Activated gamma-delta T cell treated with Interleukin-2 at 50 U/mL for 16 hours (primary cell): ENCODE results near the gene EBF3.

Experiments
- DNase-seq: peaks from one replicate; pipeline ENCODE4 v3.0.0-alpha.2; 2020

The EBF3 gene

DNA sequence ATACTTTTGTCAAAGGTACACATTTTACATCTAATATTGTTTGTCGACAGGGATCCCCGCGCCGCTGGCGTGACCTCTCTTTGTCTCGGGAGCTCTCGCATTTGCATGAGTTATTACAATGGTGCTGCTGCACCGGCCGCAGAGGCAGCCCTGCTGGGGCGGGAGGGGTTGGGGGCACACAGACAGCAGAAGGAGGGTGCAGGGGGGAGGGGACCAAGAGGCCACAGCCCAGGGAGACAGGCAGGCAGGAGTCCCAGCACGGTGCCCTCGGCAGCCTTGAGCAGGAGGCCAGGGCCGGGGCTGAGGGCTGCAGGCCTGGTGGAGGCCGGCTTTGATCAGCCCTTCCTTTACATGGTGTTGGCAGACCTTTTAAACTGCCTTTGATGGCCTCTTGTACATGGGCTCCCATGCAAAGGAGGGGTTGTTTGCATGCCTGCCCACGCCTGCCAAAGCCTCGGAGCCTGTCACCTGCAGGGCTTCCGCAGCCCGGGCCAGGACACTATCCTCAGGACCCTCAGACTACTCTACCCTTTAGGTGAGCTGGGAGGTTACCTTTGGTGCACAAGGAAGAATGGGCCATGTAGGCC lies 95.5 kb downstream of the EBF3 start:
- DNase-seq = no peak

DNA sequence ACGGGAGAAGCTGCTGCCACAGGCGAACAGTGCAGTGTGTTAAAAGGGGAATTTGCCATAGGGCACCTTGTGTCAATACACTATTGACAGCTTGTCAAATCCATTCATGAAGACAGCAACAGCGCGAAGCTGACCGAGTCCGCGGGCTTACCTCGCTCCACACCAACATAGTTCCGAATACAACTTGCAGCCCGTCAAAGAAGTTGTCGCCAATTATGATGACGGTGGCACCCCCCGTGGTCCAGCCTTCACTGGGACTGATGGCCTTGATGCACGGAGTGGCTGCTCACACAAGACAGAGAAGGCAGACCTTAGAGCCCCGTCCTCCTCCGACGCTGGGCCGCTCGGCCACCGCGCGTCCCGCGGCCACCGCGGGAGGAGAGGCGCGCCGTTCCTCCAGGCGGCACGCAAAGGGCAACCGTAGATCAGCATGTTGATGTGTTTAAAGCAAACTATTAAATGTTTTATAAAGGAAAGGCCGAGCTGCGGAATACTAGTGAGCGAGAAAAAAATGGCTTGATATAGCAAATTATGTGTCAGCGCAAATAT lies 96.4 kb downstream of the EBF3 start:
- DNase-seq = no peak

DNA sequence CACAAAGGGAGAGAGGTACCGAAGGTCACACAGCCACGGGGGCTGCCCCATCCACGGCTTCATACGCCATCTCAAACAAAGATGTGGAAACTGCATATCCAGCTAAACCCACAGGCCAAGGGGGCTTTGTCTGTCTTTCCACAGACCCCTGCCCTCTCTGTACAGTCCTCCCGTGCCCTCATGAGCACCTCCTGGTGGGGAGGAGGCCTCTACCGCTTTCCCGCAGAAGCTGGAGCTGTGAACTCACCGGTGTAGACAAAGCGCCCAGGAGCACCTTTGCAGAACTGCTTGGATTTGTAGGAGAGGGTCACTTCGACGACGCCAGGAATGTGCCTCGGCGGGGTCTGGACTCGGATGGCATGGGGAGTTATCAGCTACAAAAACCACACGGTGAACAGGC lies 97.2 kb downstream of the EBF3 start:
- no peak for DNase-seq

DNA sequence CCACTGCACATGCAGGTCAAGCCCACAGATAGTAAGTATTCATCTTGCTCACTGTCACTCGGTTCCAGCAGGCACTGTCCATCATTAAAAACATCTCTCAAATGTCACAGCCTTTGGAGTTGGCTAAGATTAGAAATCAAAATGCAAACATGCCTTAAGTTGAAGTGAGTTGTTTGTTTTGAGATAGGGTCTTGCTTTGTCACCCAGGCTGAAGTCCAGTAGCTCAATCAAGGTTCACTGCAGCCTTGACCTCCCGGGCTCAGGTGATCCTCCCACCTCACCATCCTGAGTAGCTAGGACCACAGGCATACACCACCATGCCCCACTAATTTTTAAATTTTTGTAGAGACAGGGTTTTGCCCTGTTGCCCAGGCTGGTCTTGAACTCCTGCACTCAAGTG lies 98.1 kb downstream of the EBF3 start:
- DNase-seq = no peak

DNA sequence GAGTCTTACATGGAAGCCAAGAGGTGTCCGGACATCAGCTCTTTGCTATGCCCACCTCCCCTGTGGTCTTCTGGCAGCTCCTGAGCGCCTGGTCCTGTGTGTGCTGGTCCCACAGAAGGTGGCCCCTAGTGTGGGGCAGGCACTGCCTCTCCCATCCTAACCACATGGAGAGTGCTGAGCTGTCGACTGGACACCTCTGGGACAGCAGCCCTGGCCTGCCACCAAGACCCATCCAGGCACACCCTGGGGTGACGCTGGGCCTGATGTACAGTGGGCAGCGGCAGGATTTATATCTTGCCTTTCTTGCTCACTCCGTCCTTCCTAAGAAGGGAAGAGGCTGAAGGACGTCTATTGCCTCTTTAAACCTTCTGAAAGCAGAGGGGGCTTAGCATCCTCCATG lies 98.7 kb downstream of the EBF3 start:
- no peak for DNase-seq

DNA sequence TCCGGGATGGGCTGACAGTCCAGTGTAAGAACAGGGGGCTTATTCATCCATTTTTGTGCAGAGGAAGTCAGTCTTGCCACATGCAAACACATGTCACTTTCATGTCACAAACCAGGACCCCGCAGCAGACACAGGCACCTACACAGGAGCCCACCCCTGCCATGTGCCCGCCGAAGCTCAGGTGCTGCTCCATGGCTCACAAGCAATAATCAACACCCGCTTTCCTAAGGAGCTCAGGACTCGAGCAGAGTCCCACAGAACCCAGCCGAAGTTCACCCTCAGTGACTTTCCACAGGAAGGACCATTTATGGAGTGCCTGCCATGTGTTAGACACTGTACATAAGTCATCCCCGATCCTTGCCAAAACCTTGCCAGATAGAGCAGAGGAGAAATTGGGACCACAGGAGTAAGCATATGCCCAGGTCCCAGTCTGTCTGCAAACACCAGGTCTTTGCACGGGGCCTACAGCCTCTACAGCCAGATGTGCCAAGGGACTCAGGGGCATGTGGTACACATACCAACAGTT lies 99.4 kb downstream of the EBF3 start:
- no peak for DNase-seq

DNA sequence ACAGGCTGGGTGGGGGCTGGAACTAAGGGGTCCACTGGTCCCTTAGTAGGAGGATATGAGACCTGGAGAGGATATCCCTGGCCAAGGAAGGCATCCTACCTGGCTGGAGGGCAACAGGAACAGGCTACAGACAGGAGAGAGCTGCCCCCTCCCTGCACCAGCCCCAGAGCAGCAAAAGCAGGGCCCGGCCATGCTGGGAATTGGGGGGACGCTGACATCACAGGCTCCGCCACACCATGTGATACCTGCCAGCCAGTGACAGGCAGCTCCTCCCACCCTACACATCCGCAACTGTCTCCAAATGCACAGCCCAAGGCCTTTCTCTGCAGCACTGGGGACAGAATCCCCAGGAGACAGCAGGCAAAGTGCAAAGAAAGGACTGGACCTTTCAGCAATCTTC lies 100.0 kb downstream of the EBF3 start:
- no peak for DNase-seq

DNA sequence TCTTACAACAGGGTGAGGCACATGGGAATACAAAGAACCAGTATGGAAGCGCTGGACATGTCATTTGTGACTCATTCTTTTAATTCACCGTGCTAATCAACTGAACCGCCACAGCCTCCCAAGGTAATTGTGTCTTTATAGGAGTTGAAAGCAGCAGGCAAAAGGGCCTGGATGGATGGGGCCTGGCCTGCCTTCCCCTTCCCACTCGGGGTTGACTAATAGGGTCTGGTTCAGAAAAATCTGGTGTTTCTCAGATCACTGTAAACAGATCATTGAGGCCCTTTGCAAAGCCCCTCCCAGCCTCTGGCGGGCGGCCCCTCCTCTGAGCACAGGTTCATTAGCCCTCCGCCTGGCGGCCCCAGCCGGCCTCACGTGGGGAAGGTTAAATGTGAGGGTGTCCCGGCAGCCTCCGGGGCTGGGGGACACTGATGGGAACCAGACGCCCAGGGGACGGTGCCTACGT lies 100.8 kb downstream of the EBF3 start:
- DNase-seq = no peak

DNA sequence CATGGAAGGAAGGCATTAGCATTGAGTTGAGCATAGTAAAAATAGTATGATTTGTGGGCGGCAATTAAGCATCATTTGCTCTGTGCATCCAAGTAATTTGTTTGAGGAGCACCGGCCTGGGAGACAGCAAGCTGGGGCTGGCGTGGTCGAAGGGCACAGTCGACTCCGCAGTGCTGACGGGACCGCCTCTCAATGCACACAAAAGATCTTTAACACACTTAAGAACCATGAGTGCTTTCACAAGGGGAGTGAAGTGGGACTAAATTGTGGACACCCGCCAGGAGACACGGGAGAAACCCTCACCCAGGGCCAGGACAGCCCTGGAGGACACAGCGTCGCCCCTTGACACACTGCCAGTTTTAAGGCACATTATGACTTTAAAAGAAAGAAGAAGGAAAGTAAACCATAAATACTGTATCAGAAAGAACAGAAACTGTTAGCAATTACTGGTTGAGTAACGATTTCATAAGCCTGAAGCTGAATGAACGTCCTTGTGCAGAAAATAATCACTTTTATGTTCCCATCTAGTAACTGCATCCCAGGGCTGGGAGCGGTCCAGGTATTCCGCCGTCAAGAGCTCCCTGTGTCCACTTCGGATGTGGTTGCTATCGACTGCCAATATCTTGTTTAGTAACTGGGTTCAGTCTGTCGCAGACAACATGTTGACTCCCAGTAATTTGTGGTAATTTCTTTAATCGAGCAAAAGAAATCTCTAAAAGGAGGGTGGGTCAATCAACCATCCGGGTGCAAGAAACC lies 102.1 kb downstream of the EBF3 start:
- DNase-seq = no peak

DNA sequence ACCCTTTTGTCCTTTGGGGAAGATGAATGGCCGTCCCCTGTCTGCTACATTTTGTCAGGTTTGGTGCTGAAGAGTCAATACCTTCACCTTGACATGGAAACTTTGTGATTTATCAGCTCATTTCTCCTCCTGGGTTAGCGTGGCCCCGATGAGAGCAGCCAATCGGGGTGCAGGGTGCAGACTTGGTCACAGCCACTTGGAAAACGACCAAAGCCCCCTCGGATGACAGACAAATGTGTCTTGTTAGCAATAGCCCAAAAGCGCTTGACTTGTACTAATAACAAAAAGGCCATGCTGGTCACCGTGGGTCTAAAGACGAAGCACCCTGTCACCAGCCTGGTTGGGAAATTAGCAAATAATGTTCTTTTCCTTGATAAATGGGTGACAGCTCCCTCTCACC lies 103.7 kb downstream of the EBF3 start:
- no peak for DNase-seq

DNA sequence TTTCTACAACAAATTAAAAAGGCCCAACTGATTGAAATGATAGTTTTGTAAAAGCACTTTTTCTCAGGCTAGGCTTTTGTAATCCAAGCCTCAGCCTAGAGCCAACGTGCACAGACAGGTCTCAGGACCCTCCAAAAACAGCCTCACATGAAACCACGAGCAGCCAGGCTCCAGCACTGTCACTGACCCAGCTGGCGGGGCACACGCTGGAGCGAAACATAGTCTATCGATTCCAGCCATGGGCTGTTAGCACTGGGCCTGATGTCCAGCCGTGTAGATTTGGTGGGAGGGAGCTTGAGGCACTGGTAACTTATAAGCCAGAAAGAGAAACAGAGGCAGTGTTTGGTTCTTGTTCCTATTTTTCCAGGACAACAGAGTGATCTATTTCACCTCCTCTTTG lies 104.5 kb downstream of the EBF3 start:
- DNase-seq = no peak

DNA sequence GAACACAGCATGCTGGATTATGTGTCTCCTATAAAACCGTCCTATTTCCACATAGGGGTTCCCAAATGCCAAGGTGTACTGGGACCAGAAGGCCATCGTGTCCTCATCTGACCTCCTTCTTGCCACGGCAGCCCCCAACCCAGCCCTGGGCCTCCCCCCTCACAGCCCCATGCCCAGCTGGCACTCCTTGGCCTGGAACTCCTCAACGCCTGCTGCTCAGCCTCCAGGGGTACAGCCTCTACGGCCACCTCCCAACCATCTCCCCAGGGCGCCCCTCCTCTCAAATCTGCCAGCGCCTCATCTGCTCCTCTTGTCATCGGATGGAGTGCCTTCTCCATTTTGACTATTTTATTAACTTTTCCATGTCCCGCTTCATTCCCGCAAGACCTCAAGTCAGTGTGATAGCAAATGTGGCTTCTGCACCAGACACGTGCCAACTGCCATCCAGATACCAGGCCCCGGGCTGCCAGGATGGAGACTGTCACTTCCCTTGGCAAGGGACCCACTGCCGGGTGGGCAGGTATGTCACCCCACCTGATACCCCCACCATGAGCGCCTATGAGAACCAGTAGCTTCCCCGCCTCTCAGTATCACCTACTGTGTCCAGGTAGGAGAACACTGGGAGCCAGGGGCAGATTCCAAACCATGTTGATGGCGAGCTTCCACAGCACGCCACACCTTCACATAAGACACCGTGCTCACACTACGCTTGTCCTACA lies 106.7 kb downstream of the EBF3 start:
- DNase-seq = no peak

DNA sequence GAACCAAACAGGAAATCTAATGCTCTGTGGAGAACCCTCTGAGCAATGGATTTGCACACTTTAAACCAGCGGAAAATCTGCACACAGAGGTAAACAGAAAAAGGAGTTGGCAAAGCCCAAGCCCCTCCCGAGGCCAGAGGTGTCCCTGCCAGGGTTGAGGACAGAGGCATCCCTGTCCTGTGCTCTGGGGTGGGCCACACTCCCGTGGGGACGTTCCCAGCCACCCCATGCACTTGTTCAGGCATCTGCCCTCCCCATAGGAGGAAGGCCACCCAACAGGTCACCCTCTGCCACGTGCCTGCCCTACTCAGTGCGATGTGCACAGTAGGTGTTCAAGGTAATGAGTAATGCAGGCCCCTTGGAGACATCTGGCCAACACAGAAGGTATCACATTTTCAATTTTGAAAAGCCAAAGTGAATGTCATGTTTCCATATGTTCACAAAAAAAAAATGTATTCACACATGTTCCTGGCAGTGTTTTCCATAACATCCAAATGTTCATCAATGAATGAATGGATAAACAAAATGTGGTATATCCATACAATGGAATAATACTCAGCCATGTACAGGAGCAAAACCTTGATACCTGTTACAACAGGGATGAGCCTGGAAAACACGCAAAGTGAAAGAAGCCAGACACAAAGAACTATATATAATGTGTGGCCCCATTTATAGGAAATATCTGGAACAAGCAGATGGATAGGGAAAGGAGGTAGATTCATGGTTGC lies 108.1 kb downstream of the EBF3 start:
- no peak for DNase-seq

DNA sequence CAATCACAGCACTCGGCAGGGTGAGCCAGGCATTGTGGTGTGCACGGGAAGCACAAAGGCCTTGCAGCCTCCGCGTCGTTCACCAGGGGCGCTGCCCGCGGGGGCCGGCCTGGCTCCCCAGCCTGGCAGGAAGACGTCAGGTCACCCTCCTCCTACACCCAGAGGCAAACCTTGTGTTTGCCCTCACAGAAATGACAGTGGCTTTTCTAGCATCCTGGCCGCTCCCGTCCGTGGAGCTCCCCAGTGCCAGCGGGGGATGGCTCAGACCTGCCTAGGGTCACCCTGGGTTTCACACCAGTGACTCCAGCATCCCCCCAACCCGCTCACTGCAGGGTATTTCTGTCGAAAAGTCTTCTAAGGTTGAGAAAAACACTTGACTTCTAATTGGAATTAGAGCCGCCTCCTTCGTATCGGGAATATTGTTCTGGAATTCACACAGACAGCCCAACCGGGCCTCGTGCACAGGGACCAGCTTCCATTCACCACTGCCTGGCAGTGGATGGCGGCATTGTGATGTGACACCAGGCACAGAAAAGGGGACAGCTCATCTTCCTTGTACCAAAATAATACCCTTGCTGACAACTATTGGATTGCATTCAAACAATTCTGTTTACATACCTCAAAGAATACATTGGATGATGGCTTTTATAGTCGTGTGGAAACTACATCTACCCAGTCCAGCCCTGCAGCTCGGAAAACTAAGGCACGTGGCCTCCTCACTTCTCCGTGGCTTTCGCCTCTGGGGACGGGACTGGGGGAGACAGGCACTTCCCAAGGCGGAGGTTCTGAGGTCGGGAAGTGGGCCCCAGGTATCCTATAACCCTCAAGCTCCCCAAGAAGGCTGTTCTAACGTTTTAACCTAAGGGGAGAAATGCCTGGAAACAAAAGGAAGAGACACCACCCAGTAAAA lies 109.0 kb downstream of the EBF3 start:
- no peak for DNase-seq

DNA sequence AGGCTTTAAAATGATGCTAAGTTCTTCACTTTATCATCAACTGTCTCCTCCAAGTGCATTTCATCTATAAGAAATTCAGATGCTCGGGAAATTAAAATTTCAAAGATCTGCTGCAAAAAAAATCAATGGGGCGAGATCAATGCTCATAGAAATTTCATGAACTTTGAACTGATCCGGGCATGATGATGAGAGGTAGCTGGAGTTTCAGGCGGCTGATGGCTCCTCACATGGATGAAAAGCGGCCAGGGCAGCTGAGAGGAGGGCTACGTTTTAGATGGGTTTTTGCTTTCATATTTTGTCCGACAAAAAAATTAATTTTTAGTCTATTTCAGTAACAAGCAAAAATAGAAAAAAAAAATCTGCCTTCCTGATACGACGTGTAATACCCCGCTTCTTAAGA lies 109.9 kb downstream of the EBF3 start:
- DNase-seq = no peak

DNA sequence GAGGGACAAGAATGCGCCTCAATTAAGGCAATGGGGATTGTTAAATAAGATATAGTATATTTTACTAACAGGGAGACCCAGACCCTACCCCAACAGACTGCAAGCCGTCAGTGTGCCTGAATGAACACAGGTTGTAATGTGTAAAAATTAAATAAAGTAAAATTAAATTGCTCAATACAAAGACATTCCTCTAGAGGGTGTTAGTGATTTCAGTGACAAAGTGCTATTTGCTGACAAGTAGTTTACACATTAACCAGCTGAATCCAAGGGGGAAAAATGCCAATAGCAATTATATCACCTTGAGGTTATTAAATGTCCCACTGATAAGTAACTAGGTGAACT lies 110.5 kb downstream of the EBF3 start:
- DNase-seq = no peak

DNA sequence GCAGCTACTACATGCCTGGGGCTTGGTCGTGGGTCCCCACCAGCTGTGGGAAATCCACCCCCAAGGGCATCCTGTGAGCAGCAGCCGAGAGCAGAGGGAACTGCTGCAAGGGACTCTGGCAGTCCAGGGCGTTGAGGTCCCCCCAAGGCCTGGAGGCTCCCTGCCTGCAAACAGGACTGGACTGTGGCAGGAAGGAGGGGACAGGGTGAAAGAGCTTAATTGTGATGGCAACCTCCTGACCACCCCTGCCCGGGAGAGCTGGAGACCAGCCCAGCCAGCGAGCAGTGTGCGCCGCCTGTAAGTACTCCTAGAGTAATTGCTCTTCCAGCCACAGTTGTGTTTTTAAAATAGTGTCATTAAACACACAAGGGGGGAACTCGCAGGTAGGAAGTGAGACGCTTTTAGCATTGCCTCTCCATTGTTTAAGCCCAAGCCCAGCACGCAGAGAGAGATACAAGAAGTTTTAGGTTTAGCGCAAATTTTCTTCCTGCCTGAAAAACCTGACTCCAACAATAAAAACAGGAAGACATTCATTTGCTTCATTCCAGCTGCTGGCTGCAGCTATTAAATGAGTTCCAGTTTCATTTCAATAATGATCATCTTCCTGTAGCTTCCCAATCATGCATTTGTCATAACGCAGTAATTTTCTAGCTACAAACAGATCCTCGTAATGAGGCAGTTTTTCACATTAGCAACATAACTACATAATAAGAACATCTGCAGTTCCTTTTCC lies 111.1 kb downstream of the EBF3 start:
- DNase-seq = no peak

DNA sequence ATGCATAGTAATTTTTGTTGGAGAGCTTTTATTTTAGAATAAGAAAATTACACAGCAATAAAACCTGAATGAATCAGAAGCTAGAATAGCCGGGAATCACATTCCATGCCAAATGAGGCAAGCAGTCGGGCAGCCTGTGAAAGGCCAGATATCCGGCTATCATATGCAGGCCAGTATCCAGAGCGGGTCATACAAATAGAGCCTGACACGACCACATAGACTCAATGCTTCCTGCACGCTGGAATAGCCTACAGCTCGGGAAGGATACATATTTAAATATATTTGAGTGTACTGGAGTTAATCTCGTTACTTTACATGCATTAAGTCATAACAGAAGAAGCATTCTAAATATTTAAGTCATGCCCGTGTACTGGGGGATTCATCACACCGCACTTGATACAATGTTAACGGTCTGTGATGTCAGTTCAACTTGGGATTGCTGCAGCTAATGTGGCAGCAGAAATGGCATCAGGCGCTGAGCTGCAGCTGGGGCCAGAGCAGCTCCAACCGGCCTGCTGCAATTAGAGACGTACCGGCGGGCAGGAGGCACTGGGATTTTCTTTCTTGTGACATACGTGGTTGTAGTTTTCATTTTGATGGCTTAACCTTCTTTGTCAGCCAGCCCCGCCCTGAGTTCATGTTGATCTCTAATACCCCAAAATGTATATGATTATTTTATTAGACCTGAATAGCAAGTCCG lies 112.0 kb downstream of the EBF3 start:
- DNase-seq = no peak

DNA sequence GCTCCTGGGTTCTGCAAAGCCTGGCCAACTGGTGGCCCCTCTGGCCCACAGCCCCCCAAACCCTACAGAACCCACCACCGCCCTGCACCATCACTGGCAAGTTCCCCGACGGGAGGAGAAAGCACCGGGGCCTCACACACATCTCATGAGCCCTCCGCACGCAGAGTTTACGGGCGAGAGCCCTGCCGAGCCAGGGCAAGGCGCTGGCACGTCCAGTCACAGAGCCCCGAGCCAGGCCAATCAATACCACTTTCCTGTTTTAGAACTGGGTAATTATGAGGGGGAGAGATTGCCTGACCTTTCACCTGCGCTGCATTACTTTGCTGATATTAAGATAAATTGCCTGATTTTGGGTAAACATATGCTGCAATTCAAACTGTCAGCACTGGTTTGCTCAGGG lies 113.3 kb downstream of the EBF3 start:
- DNase-seq = no peak

DNA sequence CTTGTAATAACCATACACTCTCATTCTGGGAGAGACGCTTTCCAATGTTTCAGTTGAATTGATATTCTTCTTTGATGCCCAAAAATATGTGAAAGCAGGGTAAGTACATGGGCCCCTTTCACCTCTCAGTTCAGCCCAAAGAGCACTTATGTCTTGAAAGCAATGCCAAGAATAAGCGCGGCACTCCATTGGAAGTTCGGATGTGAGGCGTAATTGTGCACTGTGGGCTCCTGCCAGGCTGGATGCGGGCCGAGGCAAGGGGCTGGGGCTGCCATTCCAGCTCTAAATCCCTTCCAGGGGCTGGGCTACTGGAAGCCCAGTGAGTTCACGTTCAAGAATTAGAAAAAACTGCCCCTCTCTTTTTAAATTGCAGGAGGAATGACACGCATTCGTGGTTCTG lies 113.8 kb downstream of the EBF3 start:
- no peak for DNase-seq

DNA sequence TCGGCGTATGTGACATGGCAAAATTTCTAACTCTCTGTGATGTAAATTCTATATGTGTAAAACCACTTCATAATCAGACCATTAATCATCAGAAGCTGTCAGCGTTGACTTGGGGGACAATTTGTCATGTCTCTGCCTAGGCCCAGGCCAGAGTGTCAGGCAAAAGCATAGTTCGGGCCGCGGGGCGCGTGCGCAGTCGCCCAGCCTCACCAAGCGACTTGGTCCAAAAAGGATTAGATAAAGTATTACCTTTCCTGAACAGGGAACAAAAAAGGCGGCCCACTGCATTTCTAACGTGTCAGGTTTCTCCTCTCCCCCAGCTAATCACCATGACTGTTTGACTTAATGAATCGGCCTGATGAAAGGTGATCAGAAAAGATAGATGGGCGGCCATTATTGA lies 114.2 kb downstream of the EBF3 start:
- DNase-seq = no peak
